ENCODE measurements around the gene AGFG1.

Gene AGFG1

GRCh38 chr2:227451655-227451992 lies 20.3 kb upstream of the AGFG1 start:
- no peak for DNase-seq (ENCODE audit: low read depth in 1 of 2, low spot score in 1 of 2)
- TF ChIP-seq CTCF (IDR thresholded peaks at IDR 0.05; ENCODE audit: insufficient read depth, low read length) = no peak
- TF ChIP-seq GABPA (IDR thresholded peaks at IDR 0.05; ENCODE audit: low read depth) = no peak
- no peak for TF ChIP-seq POLR2AphosphoS5 (IDR thresholded peaks at IDR 0.05; ENCODE audit: low read depth)
- TF ChIP-seq SPI1 (IDR thresholded peaks at IDR 0.05; ENCODE audit: borderline replicate concordance, low read depth) = no peak
- Histone ChIP-seq H3K27me3 (ENCODE audit: insufficient read depth, poor library complexity, severe bottlenecking) (no peaks in the 10 kb centered on the region), H3K27ac (replicated peaks) (peak overlapping the region; percentile 13; the same call in 1 of the 2 replicates), H3K4me3 (replicated peaks; ENCODE audit: insufficient read depth, low read length) (no peak overlapping the region)

GRCh38 chr2:227453810-227454209 lies 18.1 kb upstream of the AGFG1 start:
- DNase-seq (ENCODE audit: low read depth in 1 of 2, low spot score in 1 of 2) = no peak
- Histone ChIP-seq H3K27me3 (ENCODE audit: insufficient read depth, poor library complexity, severe bottlenecking) (no peaks in the 10 kb centered on the region), H3K27ac (replicated peaks) (no peak overlapping the region), H3K4me3 (replicated peaks; ENCODE audit: insufficient read depth, low read length) (no peak overlapping the region)
- TF ChIP-seq CTCF (IDR thresholded peaks at IDR 0.05; ENCODE audit: insufficient read depth, low read length) (no peak), GABPA (IDR thresholded peaks at IDR 0.05; ENCODE audit: low read depth) (no peak), POLR2AphosphoS5 (IDR thresholded peaks at IDR 0.05; ENCODE audit: low read depth) (no peak), SPI1 (IDR thresholded peaks at IDR 0.05; ENCODE audit: borderline replicate concordance, low read depth) (no peak), REST (IDR thresholded peaks at IDR 0.05; ENCODE audit: insufficient replicate concordance, low read depth) (no peak)

GRCh38 chr2:227454323-227454860 lies 17.6 kb upstream of the AGFG1 start:
- TF ChIP-seq REST (IDR thresholded peaks at IDR 0.05; ENCODE audit: insufficient replicate concordance, low read depth) (no peak), SPI1 (IDR thresholded peaks at IDR 0.05; ENCODE audit: borderline replicate concordance, low read depth) (no peak), CTCF (IDR thresholded peaks at IDR 0.05; ENCODE audit: insufficient read depth, low read length) (no peak), GABPA (IDR thresholded peaks at IDR 0.05; ENCODE audit: low read depth) (no peak), POLR2AphosphoS5 (IDR thresholded peaks at IDR 0.05; ENCODE audit: low read depth) (no peak)
- H3K4me3 ChIP-seq (replicated peaks; ENCODE audit: insufficient read depth, low read length) = no peak overlapping the region
- no peaks in the 10 kb centered on the region for H3K27me3 ChIP-seq (ENCODE audit: insufficient read depth, poor library complexity, severe bottlenecking)
- no peak for DNase-seq (ENCODE audit: low read depth in 1 of 2, low spot score in 1 of 2)
- peak overlapping the region; percentile 6; the same call in 1 of the 2 replicates for H3K27ac ChIP-seq (replicated peaks)

- TF ChIP-seq REST (IDR thresholded peaks at IDR 0.05; ENCODE audit: insufficient replicate concordance, low read depth) = no peak
- no peak for TF ChIP-seq POLR2AphosphoS5 (IDR thresholded peaks at IDR 0.05; ENCODE audit: low read depth)
- peak overlapping the region; percentile 6; the same call in 1 of the 2 replicates for H3K27ac ChIP-seq (replicated peaks)
- no peak overlapping the region for H3K4me3 ChIP-seq (replicated peaks; ENCODE audit: insufficient read depth, low read length)
- DNase-seq (ENCODE audit: low read depth in 1 of 2, low spot score in 1 of 2) = peak; percentile 41 to 67
- no peaks in the 10 kb centered on the region for H3K27me3 ChIP-seq (ENCODE audit: insufficient read depth, poor library complexity, severe bottlenecking)
Observed at GRCh38 chr2:227455200-227455599, 16.8 kb upstream of the AGFG1 start.
